Liver (tissue), 9 donors: ENCODE measurements around the gene USP49. TPM values are rescaled to one million over a fixed set of nuclear protein-coding genes. Genes with fewer than 3 reads are reported as not detected.

Experiments used
- DNase-seq: peaks from one replicate; pipeline ENCODE4 v3.0.0-alpha.2; 2017; ENCODE audit warnings: low spot score
- H3K27ac ChIP-seq, 2 donors: one replicate each; pipeline ENCODE4 v1.7.0; 2013; ENCODE audit warnings: inconsistent platforms in 2 of 2, low read length in 2 of 2, control low read depth in 1 of 2, low read depth in 1 of 2, mild to moderate bottlenecking in 1 of 2
- H3K27me3 ChIP-seq, 4 donors: one replicate each; pipeline versions ENCODE4 v1.6.1 to v1.7.0; 2013; ENCODE audit warnings: low read length in 3 of 4, inconsistent platforms in 1 of 4, mild to moderate bottlenecking in 1 of 4, moderate library complexity in 1 of 4; ENCODE audit not compliant: control insufficient read depth in 4 of 4, insufficient read depth in 4 of 4
- H3K36me3 ChIP-seq, 4 donors: one replicate each; pipeline versions ENCODE4 v1.6.1 to v1.7.0; 2013; ENCODE audit warnings: low read length in 3 of 4, mild to moderate bottlenecking in 3 of 4, low read depth in 1 of 4, moderate library complexity in 1 of 4; ENCODE audit not compliant: control insufficient read depth in 4 of 4, insufficient read depth in 3 of 4
- H3K4me1 ChIP-seq, 4 donors: one replicate each; pipeline versions ENCODE4 v1.6.1 to v1.7.0; 2013; ENCODE audit warnings: low read length in 3 of 4, mild to moderate bottlenecking in 3 of 4, moderate library complexity in 1 of 4; ENCODE audit not compliant: control insufficient read depth in 4 of 4, insufficient read depth in 4 of 4
- H3K4me3 ChIP-seq, 3 donors: one replicate each; pipeline versions ENCODE4 v1.6.1 to v1.7.0; 2013; ENCODE audit warnings: low read length in 3 of 3, control low read depth in 1 of 3, low read depth in 1 of 3, mild to moderate bottlenecking in 1 of 3
- H3K9ac ChIP-seq, 2 donors: one replicate each; pipeline ENCODE4 v1.7.0; 2013; ENCODE audit warnings: low read length in 2 of 2, mild to moderate bottlenecking in 2 of 2, moderate library complexity in 2 of 2, control low read depth in 1 of 2, low read depth in 1 of 2
- H3K9me3 ChIP-seq, 4 donors: one replicate each; pipeline versions ENCODE4 v1.6.1 to v1.7.0; 2013; ENCODE audit warnings: low read length in 3 of 4; ENCODE audit not compliant: control insufficient read depth in 4 of 4
- ATF3 ChIP-seq: IDR thresholded peaks from 2 replicates; pipeline ENCODE4 v1.6.1; 2016; ENCODE audit warnings: antibody characterized with exemption
- CTCF ChIP-seq: fragments of 150-350 bp; IDR thresholded peaks from 2 replicates; pipeline ENCODE4 v1.5.1; 2017; ENCODE audit warnings: improper control_type of control experiment, low read depth, low read length; ENCODE audit not compliant: missing input control
- EGR1 ChIP-seq, 2 donors: IDR thresholded peaks; 2 replicates each; pipeline ENCODE4 v1.6.1; 2016 to 2018; ENCODE audit warnings: antibody characterized with exemption in 2 of 2, low read depth in 2 of 2
- FOXA2 ChIP-seq: IDR thresholded peaks from 2 replicates; pipeline ENCODE4 v1.6.1; 2016; ENCODE audit warnings: antibody characterized with exemption
- HNF4A ChIP-seq, 2 donors: conservative IDR thresholded peaks; 2 replicates each; pipeline ENCODE4 v1.6.1; 2016; ENCODE audit warnings: antibody characterized with exemption in 2 of 2, mild to moderate bottlenecking in 2 of 2
- MAX ChIP-seq: IDR thresholded peaks from 2 replicates; pipeline ENCODE4 v1.6.1; 2016; ENCODE audit warnings: antibody characterized with exemption
- NR2F2 ChIP-seq: IDR thresholded peaks from 2 replicates; pipeline ENCODE4 v1.6.1; 2016; ENCODE audit warnings: antibody characterized with exemption
- RAD21 ChIP-seq, 2 donors: IDR thresholded peaks; 2 replicates each; pipeline ENCODE4 v1.6.1; 2016; ENCODE audit warnings: antibody characterized with exemption in 2 of 2, mild to moderate bottlenecking in 2 of 2
- REST ChIP-seq: IDR thresholded peaks from 2 replicates; pipeline ENCODE4 v1.6.1; 2016; ENCODE audit warnings: antibody characterized with exemption, mild to moderate bottlenecking
- RXRA ChIP-seq, 2 donors: IDR thresholded peaks; 2 replicates each; pipeline ENCODE4 v1.6.1; 2017 to 2018; ENCODE audit warnings: antibody characterized with exemption in 2 of 2, mild to moderate bottlenecking in 1 of 2
- SP1 ChIP-seq: IDR thresholded peaks from 2 replicates; pipeline ENCODE4 v1.6.1; 2018; ENCODE audit warnings: antibody characterized with exemption, mild to moderate bottlenecking
- YY1 ChIP-seq: IDR thresholded peaks from 2 replicates; pipeline ENCODE4 v1.6.1; 2016; ENCODE audit warnings: antibody characterized with exemption, mild to moderate bottlenecking
- ZBTB33 ChIP-seq: IDR thresholded peaks from 2 replicates; pipeline ENCODE4 v1.6.1; 2016; ENCODE audit warnings: antibody characterized with exemption
- WGBS: extraction: QIAGEN DNeasy Blood & Tissue Kit; methylation state at CpG from one replicate; pipeline ENCODE4 v1.1.7; 2013; 5-methylcytosine and 5-hydroxymethylcytosine counted together
- polyA plus RNA-seq, 2 donors: library from polyadenylated mRNA; stranded (reverse) in 1 of 2; unstranded in 1 of 2; fragments of 200-250 nt in 1 of 2; fragments of >200 nt in 1 of 2; fragmentation: Nextera tagmentation in 1 of 2; extraction: Ambion mirVana in 1 of 2; gene quantifications; one replicate each; pipeline versions ENCODE4 v1.2.1 to v1.2.3, GENCODE V29; 2013 to 2015
- total RNA-seq, 2 donors: library from RNA; depleted of rRNA; stranded (reverse); fragments of >200 nt; gene quantifications; one replicate each; pipeline ENCODE4 v1.2.3, GENCODE V29; 2014
- donor health status: healthy.
- donor health status: healthy.
- donor health status: healthy.
- donor health status: healthy.
- donor health status: healthy.

USP49 gene
- total and polyA plus RNA-seq, 4 donors: 0.33 to 3.4 (median 1.1) TPM

GRCh38 chr6:41746107-41746506 is 149.1 kb downstream of the USP49 start:
- H3K4me3 ChIP-seq: no peak overlapping the region
- DNase-seq: no peak

More at GRCh38 chr6:41746107-41746506, 149.1 kb downstream of the USP49 start:
- H3K9me3 ChIP-seq: no peaks in the 10 kb centered on the region
- no peak overlapping the region for H3K27ac ChIP-seq
- H3K9ac ChIP-seq: no peak overlapping the region
- H3K4me1 ChIP-seq: no peaks in the 10 kb centered on the region
- 93% methylated on average over 10 of the region's 10 CpGs for WGBS
- TF ChIP-seq HNF4A (conservative IDR thresholded peaks at IDR 0.05): no peak
- no peak for TF ChIP-seq NR2F2
- no peak for TF ChIP-seq MAX
- no peak for TF ChIP-seq ZBTB33
- no peak for TF ChIP-seq RAD21 (IDR thresholded peaks at IDR 0.05)
- TF ChIP-seq EGR1 (IDR thresholded peaks at IDR 0.05; ENCODE audit: low read depth in 2 of 2): no peak
- TF ChIP-seq SP1: no peak
- no peak for TF ChIP-seq YY1
- TF ChIP-seq RXRA (IDR thresholded peaks at IDR 0.05): no peak
- no peak for TF ChIP-seq ATF3
- no peak for TF ChIP-seq FOXA2
- no peak for TF ChIP-seq CTCF
- TF ChIP-seq REST: no peak
- H3K27me3 ChIP-seq: no peaks in the 10 kb centered on the region
- no peaks in the 10 kb centered on the region for H3K36me3 ChIP-seq
